Mammary epithelial cell (primary cell): ENCODE measurements around the gene ANKRD50.

Experiments used
- CTCF ChIP-seq, 2 donors: IDR thresholded peaks in 1 of 2; conservative IDR thresholded peaks in 1 of 2; 2 replicates each; pipeline ENCODE4 v1.5.1; 2011 to 2012; ENCODE audit warnings: inconsistent platforms in 2 of 2, low read length in 2 of 2, mild to moderate bottlenecking in 2 of 2, control low read depth in 1 of 2, low read depth in 1 of 2; ENCODE audit not compliant: insufficient read depth in 1 of 2; ENCODE audit errors: extremely low read depth in 1 of 2
- EZH2 ChIP-seq: IDR thresholded peaks from 2 replicates; pipeline ENCODE4 v1.6.1; 2012; ENCODE audit warnings: low read length, inconsistent platforms, borderline replicate concordance

- no peak for TF ChIP-seq CTCF (conservative IDR thresholded peaks at IDR 0.05 in 1 of 2, IDR thresholded peaks at IDR 0.05 in 1 of 2; ENCODE audit: extremely low read depth in 1 of 2, insufficient read depth in 1 of 2, low read depth in 1 of 2, low read length in 2 of 2)
- no peak for TF ChIP-seq EZH2
These were observed 70.7 kb downstream of the ANKRD50 start for GRCh38 chr4:124641715-124642381.
